ENCODE results near the gene SUN2. TPM values are rescaled to one million over a fixed set of nuclear protein-coding genes. Genes with fewer than 3 reads are reported as not detected.
A peak's percentile ranks its signal among the peaks of the same experiment; 100 is the strongest.

The SUN2 gene
- total RNA-seq, 2 donors from 2014 or later, result 106 to 123 TPM

GRCh38 chr22:38789606-38790005 lies 33.8 kb upstream of the SUN2 start:
- H3K27ac ChIP-seq, result no peak overlapping the region

GRCh38 chr22:38788846-38789245 lies 33.0 kb upstream of the SUN2 start:
- intact Hi-C loops (cut with DNase I), result no loop called here
- Histone ChIP-seq H3K9ac (ENCODE audit: low read depth in 2 of 2, low read length in 2 of 2) (peak overlapping the region in 1 of 2 donors; percentile 21), H3K27ac (peak overlapping the region; percentile 10), H3K4me3 (no peak overlapping the region), H3K27me3 (no peaks in the 10 kb centered on the region), H3K36me3 (no peaks in the 10 kb centered on the region), H3K9me3 (no peaks in the 10 kb centered on the region), H3K4me1 (peaks cover 5% of the 10 kb centered on the region)
- DNase-seq, result no peak
- no peak for TF ChIP-seq CTCF (IDR thresholded peaks at IDR 0.05)

More at GRCh38 chr22:38789606-38790005, 33.8 kb upstream of the SUN2 start:
- H3K9ac ChIP-seq (ENCODE audit: low read depth in 2 of 2, low read length in 2 of 2), result no peak overlapping the region
- peaks cover 5% of the 10 kb centered on the region for H3K4me1 ChIP-seq
- no peak for TF ChIP-seq CTCF (IDR thresholded peaks at IDR 0.05)
- no peaks in the 10 kb centered on the region for H3K36me3 ChIP-seq
- no peak overlapping the region for H3K4me3 ChIP-seq
- no peak for DNase-seq
- intact Hi-C loops (cut with DNase I), result no loop called here
- H3K27me3 ChIP-seq, result no peaks in the 10 kb centered on the region
- no peaks in the 10 kb centered on the region for H3K9me3 ChIP-seq

- Histone ChIP-seq H3K27me3 (no peaks in the 10 kb centered on the region), H3K9ac (ENCODE audit: low read depth in 2 of 2, low read length in 2 of 2) (peak overlapping the region in 1 of 2 donors; percentile 21), H3K27ac (peak overlapping the region; percentile 10), H3K36me3 (no peaks in the 10 kb centered on the region), H3K4me3 (no peak overlapping the region), H3K4me1 (peaks cover 5% of the 10 kb centered on the region), H3K9me3 (no peaks in the 10 kb centered on the region)
- TF ChIP-seq CTCF (IDR thresholded peaks at IDR 0.05), result no peak
- DNase-seq, result peak; percentile 26
- intact Hi-C loops (cut with DNase I), result no loop called here
Measured at GRCh38 chr22:38788021-38788816, 32.4 kb upstream of the SUN2 start.

GRCh38 chr22:38786631-38787030 lies 30.8 kb upstream of the SUN2 start:
- DNase-seq, result no peak
- Histone ChIP-seq H3K27me3 (no peaks in the 10 kb centered on the region), H3K4me1 (no peaks in the 10 kb centered on the region), H3K9ac (ENCODE audit: low read depth in 2 of 2, low read length in 2 of 2) (no peak overlapping the region), H3K27ac (no peak overlapping the region), H3K36me3 (no peaks in the 10 kb centered on the region), H3K4me3 (no peak overlapping the region), H3K9me3 (no peaks in the 10 kb centered on the region)
- intact Hi-C loops (cut with DNase I), result no loop called here
- TF ChIP-seq CTCF (IDR thresholded peaks at IDR 0.05), result no peak

GRCh38 chr22:38784856-38785255 lies 29.1 kb upstream of the SUN2 start:
- H3K9ac ChIP-seq (ENCODE audit: low read depth in 2 of 2, low read length in 2 of 2), result no peak overlapping the region
- H3K27me3 ChIP-seq, result no peaks in the 10 kb centered on the region
- no peaks in the 10 kb centered on the region for H3K9me3 ChIP-seq
- no peak overlapping the region for H3K27ac ChIP-seq
- DNase-seq, result no peak
- intact Hi-C loops (cut with DNase I), result no loop called here
- TF ChIP-seq CTCF (IDR thresholded peaks at IDR 0.05), result no peak
- no peaks in the 10 kb centered on the region for H3K36me3 ChIP-seq
- H3K4me1 ChIP-seq, result no peaks in the 10 kb centered on the region
- no peak overlapping the region for H3K4me3 ChIP-seq
